Sigmoid colon (tissue), 7 donors: ENCODE measurements around the gene NKAIN1. TPM values are rescaled to one million over a fixed set of nuclear protein-coding genes. Genes with fewer than 3 reads are reported as not detected.

ENCODE experiments used
- DNase-seq: peaks from one replicate; pipeline ENCODE4 v3.0.0-alpha.2; 2019
- H3K27ac ChIP-seq, 4 donors: fragments of 200-600 bp; sonication (generic); one replicate each; pipeline ENCODE4 v1.5.1; 2016 to 2019; ENCODE audit warnings: mild to moderate bottlenecking in 1 of 4
- H3K27me3 ChIP-seq, 3 donors: fragments of 200-600 bp; sonication (generic); one replicate each; pipeline ENCODE4 v1.5.1; 2019; ENCODE audit warnings: mild to moderate bottlenecking in 1 of 3
- H3K36me3 ChIP-seq, 4 donors: fragments of 200-600 bp; sonication (generic); one replicate each; pipeline ENCODE4 v1.5.1; 2016 to 2019
- H3K4me1 ChIP-seq, 4 donors: fragments of 200-600 bp; sonication (generic); one replicate each; pipeline ENCODE4 v1.5.1; 2017 to 2019
- H3K4me3 ChIP-seq, 4 donors: fragments of 200-600 bp; sonication (generic); one replicate each; pipeline ENCODE4 v1.5.1; 2017 to 2019; ENCODE audit warnings: mild to moderate bottlenecking in 2 of 4, moderate library complexity in 1 of 4
- H3K9me3 ChIP-seq, 4 donors: fragments of 200-600 bp in 3 of 4; sonication (generic) in 3 of 4; one replicate each; pipeline versions ENCODE4 v1.5.1 to v1.6.1; 2013 to 2019
- CTCF ChIP-seq, 4 experiments: fragments of 450-650 bp in 3 of 4; fragments of 200-600 bp in 1 of 4; IDR thresholded peaks; one replicate each; pipeline ENCODE4 v1.5.1; 2016 to 2019; ENCODE audit warnings: antibody characterized with exemption in 4 of 4, mild to moderate bottlenecking in 3 of 4, moderate library complexity in 2 of 4
- EP300 ChIP-seq, 4 donors: sonication (generic); formaldehyde crosslinking; IDR thresholded peaks; one replicate each; pipeline ENCODE4 v1.6.1; 2017; ENCODE audit warnings: antibody characterized with exemption in 4 of 4
- POLR2A ChIP-seq, 2 donors: fragments of 450-650 bp; IDR thresholded peaks; one replicate each; pipeline ENCODE4 v1.6.1; 2016; ENCODE audit warnings: antibody characterized with exemption in 2 of 2, mild to moderate bottlenecking in 2 of 2, moderate library complexity in 2 of 2
- POLR2AphosphoS5 ChIP-seq, 4 donors: sonication (generic); formaldehyde crosslinking; IDR thresholded peaks; one replicate each; pipeline ENCODE4 v1.6.1; 2017; ENCODE audit warnings: antibody characterized with exemption in 4 of 4
- WGBS, 2 donors: extraction: QIAGEN DNeasy Blood & Tissue Kit; methylation state at CpG; one replicate each; pipeline ENCODE4 v1.1.7; 2013; 5-methylcytosine and 5-hydroxymethylcytosine counted together
- intact Hi-C: fragments of 100-400 bp; cut with DNase I; formaldehyde crosslinking; loops from one replicate; pipeline ENCODE4 v1.15.1; 2023
- polyA plus RNA-seq, 3 donors: library from polyadenylated mRNA; stranded (reverse); fragments of 200-250 nt; gene quantifications; one replicate each; pipeline ENCODE4 v1.2.3, GENCODE V29; 2013
- total RNA-seq, 4 donors: library from RNA; depleted of rRNA; stranded (reverse); fragments of >200 nt; gene quantifications; one replicate each; pipeline ENCODE4 v1.1.0, GENCODE V29; 2016
- donor health status: healthy with polysubstance abuse.
- donor health status: Bipolar disorder and iron deficiency.
- donor health status: healthy.

NKAIN1 gene
- total and polyA plus RNA-seq, 7 donors = 0.28 to 1.4 (median 0.35) TPM; not detected in 3

- H3K36me3 ChIP-seq = no peaks in the 10 kb centered on the region
- H3K9me3 ChIP-seq = no peaks in the 10 kb centered on the region
- TF ChIP-seq POLR2AphosphoS5 (IDR thresholded peaks at IDR 0.05) (no peak), EP300 (IDR thresholded peaks at IDR 0.05) (no peak), CTCF (IDR thresholded peaks at IDR 0.05) (no peak), POLR2A (IDR thresholded peaks at IDR 0.05) (no peak)
- H3K27me3 ChIP-seq = no peaks in the 10 kb centered on the region
- no peak for DNase-seq
- H3K4me1 ChIP-seq = peaks cover 0 to 14% (median 7%) of the 10 kb centered on the region in 4 donors
- WGBS, 2 donors = 72 to 76% methylated on average over 8 of the region's 8 CpGs
- H3K4me3 ChIP-seq = no peak overlapping the region
- H3K27ac ChIP-seq = no peak overlapping the region
- intact Hi-C loops = no loop called here
These were observed 73.2 kb downstream of the NKAIN1 start for GRCh38 chr1:31166462-31166861.

- DNase-seq = no peak
- Histone ChIP-seq H3K27ac (no peak overlapping the region), H3K4me3 (no peak overlapping the region), H3K36me3 (no peaks in the 10 kb centered on the region), H3K27me3 (no peaks in the 10 kb centered on the region), H3K9me3 (no peaks in the 10 kb centered on the region), H3K4me1 (no peaks in the 10 kb centered on the region)
- 77 to 79% methylated on average over 5 of the region's 5 CpGs for WGBS, 2 donors
- no peak for TF ChIP-seq POLR2A (IDR thresholded peaks at IDR 0.05)
- intact Hi-C loops = loop anchor here (5.0 kb wide), 1 partner anchor 133 kb away; the partner anchor contains the start of genes SNRNP40 and ZCCHC17
These were observed 75.4 kb downstream of the NKAIN1 start for GRCh38 chr1:31164291-31164690.

GRCh38 chr1:31163866-31164265, 75.8 kb downstream of the NKAIN1 start:
- DNase-seq = no peak
- Histone ChIP-seq H3K27ac (no peak overlapping the region), H3K4me1 (no peaks in the 10 kb centered on the region), H3K4me3 (no peak overlapping the region), H3K9me3 (no peaks in the 10 kb centered on the region), H3K27me3 (no peaks in the 10 kb centered on the region), H3K36me3 (no peaks in the 10 kb centered on the region)
- intact Hi-C loops = loop anchor here (5.0 kb wide), 1 partner anchor 133 kb away; the partner anchor contains the start of genes SNRNP40 and ZCCHC17
- TF ChIP-seq POLR2A (IDR thresholded peaks at IDR 0.05) (no peak), EP300 (IDR thresholded peaks at IDR 0.05) (no peak), POLR2AphosphoS5 (IDR thresholded peaks at IDR 0.05) (no peak), CTCF (IDR thresholded peaks at IDR 0.05) (no peak)
- WGBS, 2 donors = 77 to 89% methylated on average over 9 of the region's 9 CpGs

- H3K4me1 ChIP-seq = no peaks in the 10 kb centered on the region
- no peaks in the 10 kb centered on the region for H3K27me3 ChIP-seq
- WGBS, 2 donors = 90 to 94% methylated on average over 5 of the region's 5 CpGs
- no peak overlapping the region for H3K27ac ChIP-seq
- no peak overlapping the region for H3K4me3 ChIP-seq
- no peaks in the 10 kb centered on the region for H3K36me3 ChIP-seq
- no peaks in the 10 kb centered on the region for H3K9me3 ChIP-seq
- no peak for DNase-seq
- TF ChIP-seq CTCF (IDR thresholded peaks at IDR 0.05) (no peak), POLR2A (IDR thresholded peaks at IDR 0.05) (no peak), POLR2AphosphoS5 (IDR thresholded peaks at IDR 0.05) (no peak), EP300 (IDR thresholded peaks at IDR 0.05) (no peak)
- intact Hi-C loops = loop anchor here (5.0 kb wide), 1 partner anchor 136 kb away; the partner anchor contains the start of genes SNRNP40 and ZCCHC17
These were observed 78.1 kb downstream of the NKAIN1 start for GRCh38 chr1:31161571-31161970.

- Histone ChIP-seq H3K27ac (no peak overlapping the region), H3K36me3 (no peaks in the 10 kb centered on the region), H3K9me3 (no peaks in the 10 kb centered on the region), H3K27me3 (no peaks in the 10 kb centered on the region), H3K4me1 (peaks cover 0 to 12% (median 5%) of the 10 kb centered on the region in 4 donors), H3K4me3 (no peak overlapping the region)
- intact Hi-C loops = loop anchor here (5.0 kb wide), 1 partner anchor 137 kb away; the partner anchor contains the start of genes SNRNP40 and ZCCHC17
- TF ChIP-seq CTCF (IDR thresholded peaks at IDR 0.05) = no peak
- TF ChIP-seq POLR2AphosphoS5 (IDR thresholded peaks at IDR 0.05) = no peak
- TF ChIP-seq EP300 (IDR thresholded peaks at IDR 0.05) = no peak
- TF ChIP-seq POLR2A (IDR thresholded peaks at IDR 0.05) = no peak
- no peak for DNase-seq
- 49 to 70% methylated on average over 9 of the region's 9 CpGs for WGBS, 2 donors
These were observed 79.6 kb downstream of the NKAIN1 start for GRCh38 chr1:31159869-31160611.
